ENCODE data around the gene MAST2. TPM values are rescaled to one million over a fixed set of nuclear protein-coding genes. Genes with fewer than 3 reads are reported as not detected.

The MAST2 gene
- total and polyA plus RNA-seq, 9 of the 15 experiments (the other 6 are each of a cell fraction or from before 2014, with no cell fraction given) = 0.73 to 32.0 (median 17.8) TPM

GRCh38 chr1:45802343-45803298, 791 bp upstream of the MAST2 start (continued):
- TF ChIP-seq PHF21A (IDR thresholded peaks at IDR 0.05; ENCODE audit: borderline replicate concordance, low read depth) (0 out of 2 replicates have a peak, but pooled peaks have one; percentile 62), MBD2 (IDR thresholded peaks at IDR 0.05; ENCODE audit: borderline replicate concordance, low read depth) (peak; percentile 66; the same call in 1 of the 2 replicates), KDM2B (CRISPR knock-in tag; IDR thresholded peaks at IDR 0.05) (0 out of 2 replicates have a peak, but pooled peaks have one; percentile 10), RNF2 (IDR thresholded peaks at IDR 0.05) (peak; percentile 48; the same call in 1 of the 2 replicates), ZNF764 (CRISPR knock-in tag; IDR thresholded peaks at IDR 0.05; ENCODE audit: low read depth) (no peak), ZNF197 (CRISPR knock-in tag; IDR thresholded peaks at IDR 0.05; ENCODE audit: low read depth) (0 out of 2 replicates have a peak, but pooled peaks have one; percentile 17), ZBTB33 (CRISPR knock-in tag; IDR thresholded peaks at IDR 0.05) (no peak), NFATC3 (IDR thresholded peaks at IDR 0.05) (peak; percentile 56; the same call in 1 of the 2 replicates), RCOR1 (IDR thresholded peaks at IDR 0.05; ENCODE audit: borderline replicate concordance in 1 of 2, low read depth in 2 of 2, low read length in 2 of 2) (peak in 1 of 2 experiments; percentile 59; a peak in 1 of 4 replicates), DMBX1 (CRISPR knock-in tag; IDR thresholded peaks at IDR 0.05; ENCODE audit: borderline replicate concordance) (peak; percentile 49; the same call in 1 of the 2 replicates), ZNF436 (CRISPR knock-in tag; IDR thresholded peaks at IDR 0.05) (no peak), EP400 (IDR thresholded peaks at IDR 0.05) (peak; percentile 91), HMGN3 (IDR thresholded peaks at IDR 0.05; ENCODE audit: borderline replicate concordance, extremely low read depth, insufficient read length, low read depth, low read length) (no peak), SIN3B (IDR thresholded peaks at IDR 0.05; ENCODE audit: low read depth) (no peak), GATAD2B (IDR thresholded peaks at IDR 0.05; ENCODE audit: borderline replicate concordance) (no peak), FOS (IDR thresholded peaks at IDR 0.05; ENCODE audit: extremely low read depth, insufficient read length) (peak; percentile 68)
- TF ChIP-seq, protein P1, sequence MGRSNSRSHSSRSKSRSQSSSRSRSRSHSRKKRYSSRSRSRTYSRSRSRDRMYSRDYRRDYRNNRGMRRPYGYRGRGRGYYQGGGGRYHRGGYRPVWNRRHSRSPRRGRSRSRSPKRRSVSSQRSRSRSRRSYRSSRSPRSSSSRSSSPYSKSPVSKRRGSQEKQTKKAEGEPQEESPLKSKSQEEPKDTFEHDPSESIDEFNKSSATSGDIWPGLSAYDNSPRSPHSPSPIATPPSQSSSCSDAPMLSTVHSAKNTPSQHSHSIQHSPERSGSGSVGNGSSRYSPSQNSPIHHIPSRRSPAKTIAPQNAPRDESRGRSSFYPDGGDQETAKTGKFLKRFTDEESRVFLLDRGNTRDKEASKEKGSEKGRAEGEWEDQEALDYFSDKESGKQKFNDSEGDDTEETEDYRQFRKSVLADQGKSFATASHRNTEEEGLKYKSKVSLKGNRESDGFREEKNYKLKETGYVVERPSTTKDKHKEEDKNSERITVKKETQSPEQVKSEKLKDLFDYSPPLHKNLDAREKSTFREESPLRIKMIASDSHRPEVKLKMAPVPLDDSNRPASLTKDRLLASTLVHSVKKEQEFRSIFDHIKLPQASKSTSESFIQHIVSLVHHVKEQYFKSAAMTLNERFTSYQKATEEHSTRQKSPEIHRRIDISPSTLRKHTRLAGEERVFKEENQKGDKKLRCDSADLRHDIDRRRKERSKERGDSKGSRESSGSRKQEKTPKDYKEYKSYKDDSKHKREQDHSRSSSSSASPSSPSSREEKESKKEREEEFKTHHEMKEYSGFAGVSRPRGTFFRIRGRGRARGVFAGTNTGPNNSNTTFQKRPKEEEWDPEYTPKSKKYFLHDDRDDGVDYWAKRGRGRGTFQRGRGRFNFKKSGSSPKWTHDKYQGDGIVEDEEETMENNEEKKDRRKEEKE (IDR thresholded peaks at IDR 0.05; ENCODE audit: borderline replicate concordance in 1 of 2, control insufficient read depth in 1 of 2, low read depth in 2 of 2, low read length in 1 of 2) = no peak
- TF ChIP-seq, protein P2, sequence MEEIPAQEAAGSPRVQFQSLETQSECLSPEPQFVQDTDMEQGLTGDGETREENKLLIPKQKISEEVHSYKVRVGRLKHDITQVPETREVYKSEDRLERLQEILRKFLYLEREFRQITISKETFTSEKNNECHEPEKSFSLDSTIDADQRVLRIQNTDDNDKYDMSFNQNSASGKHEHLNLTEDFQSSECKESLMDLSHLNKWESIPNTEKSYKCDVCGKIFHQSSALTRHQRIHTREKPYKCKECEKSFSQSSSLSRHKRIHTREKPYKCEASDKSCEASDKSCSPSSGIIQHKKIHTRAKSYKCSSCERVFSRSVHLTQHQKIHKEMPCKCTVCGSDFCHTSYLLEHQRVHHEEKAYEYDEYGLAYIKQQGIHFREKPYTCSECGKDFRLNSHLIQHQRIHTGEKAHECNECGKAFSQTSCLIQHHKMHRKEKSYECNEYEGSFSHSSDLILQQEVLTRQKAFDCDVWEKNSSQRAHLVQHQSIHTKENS (CRISPR knock-in tag; IDR thresholded peaks at IDR 0.05) = no peak
